Activated CD4-positive, alpha-beta T cell treated with anti-CD3 and anti-CD28 coated beads, Interleukin-2, Interleukin-6, amounts not matched to agents 100 ng/mL and 50 ng/mL, durations not matched to agents 16 hours and 8 hours (primary cell): Measurements from ENCODE around the gene MBD3L1.

Experiments used
- DNase-seq: peaks from one replicate; pipeline ENCODE4 v3.0.0-alpha.2; 2020

The MBD3L1 gene

DNA sequence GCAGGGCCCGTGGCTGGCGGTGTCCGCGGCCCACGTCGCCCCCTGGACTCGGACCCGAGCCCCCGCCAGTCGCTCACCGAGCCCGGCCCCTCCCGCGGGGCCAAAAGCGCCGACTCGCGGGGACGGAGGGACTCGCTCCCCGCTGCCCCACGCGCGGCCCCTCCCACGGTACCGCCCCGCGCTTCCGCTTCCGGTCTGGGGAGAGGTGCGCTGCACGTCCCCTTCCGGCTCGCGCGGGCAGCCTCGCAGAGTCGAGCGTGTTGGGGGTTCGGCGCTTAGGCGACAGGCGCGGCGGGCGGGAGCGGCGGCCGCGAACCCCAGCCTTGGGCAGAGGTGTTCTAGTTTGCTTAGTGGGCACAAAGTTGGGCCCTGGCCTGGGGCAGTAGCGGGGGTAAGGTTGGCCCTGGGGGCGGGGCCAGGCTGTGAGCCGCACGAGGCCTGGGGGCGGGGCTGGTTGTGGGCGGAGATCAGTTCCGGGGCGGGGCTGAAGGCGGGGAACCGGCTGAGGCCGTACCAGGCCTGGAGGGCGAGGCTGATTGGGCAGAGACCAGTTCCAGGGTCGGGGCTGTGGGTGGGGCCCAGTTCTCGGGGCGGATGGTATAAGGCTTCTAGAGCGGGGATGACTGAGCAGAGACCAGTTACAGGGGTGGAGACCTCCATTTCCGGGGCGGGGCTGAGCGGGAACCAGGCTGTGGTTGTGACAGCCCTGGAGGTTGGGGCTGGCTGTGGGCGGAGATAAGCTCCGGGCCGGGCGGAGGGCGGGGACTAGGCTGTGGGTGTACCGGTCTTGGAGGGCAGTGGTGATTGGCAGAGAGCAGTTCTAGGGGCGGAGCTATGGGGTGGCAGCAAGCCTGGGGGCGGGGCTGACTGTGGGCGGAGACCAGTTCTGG, at the start of gene MBD3L1, which contains the start of gene ZNF558:
MBD3L1 (plus strand) TSS at position 246 of the 890 bp plus-strand sequence. CDS start 10,302 bp downstream, outside the sequence.
ZNF558 (minus strand) TSS at position 173 of the 890 bp plus-strand sequence. CDS start 9,645 bp downstream, outside the sequence.
- DNase-seq: peak; percentile 97

DNA sequence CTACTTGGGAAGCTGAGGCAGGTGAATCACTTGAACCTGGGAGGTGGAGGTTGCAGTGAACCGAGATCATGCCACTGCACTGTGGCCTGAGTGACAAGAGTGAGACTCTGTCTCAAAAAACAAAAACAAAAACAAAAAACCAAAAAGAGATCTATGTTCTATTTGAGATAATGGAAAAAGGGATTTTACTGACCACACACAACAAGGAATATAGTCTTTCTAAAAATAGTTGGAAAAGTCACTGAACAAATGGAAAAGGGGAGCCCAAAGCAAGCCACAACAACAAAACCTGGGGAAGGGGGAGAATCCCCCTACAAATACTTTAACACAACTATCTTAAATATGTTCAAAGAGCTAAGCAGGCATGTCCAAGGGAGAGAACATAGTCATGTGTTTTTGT, 37.4 kb upstream of the MBD3L1 start:
- DNase-seq: no peak

DNA sequence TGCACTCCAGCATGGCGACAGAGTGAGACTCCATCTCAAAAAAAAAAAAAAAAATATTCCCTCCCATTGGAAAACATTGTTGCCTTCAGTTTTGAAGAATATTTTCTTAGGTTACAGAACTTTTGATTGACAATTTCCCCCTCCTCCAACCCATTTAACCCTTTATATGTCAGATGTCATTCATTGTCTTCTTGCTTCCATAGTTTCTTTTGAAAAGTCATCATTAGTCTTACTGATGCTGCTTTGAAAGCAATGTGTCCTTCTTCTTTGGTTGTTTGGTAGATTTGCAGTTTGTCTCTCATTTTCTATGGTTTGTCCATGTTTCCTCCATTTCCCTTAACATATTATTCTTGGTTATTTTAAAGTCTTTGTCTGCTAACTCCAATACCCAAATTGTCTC, 25.5 kb upstream of the MBD3L1 start:
- no peak for DNase-seq

DNA sequence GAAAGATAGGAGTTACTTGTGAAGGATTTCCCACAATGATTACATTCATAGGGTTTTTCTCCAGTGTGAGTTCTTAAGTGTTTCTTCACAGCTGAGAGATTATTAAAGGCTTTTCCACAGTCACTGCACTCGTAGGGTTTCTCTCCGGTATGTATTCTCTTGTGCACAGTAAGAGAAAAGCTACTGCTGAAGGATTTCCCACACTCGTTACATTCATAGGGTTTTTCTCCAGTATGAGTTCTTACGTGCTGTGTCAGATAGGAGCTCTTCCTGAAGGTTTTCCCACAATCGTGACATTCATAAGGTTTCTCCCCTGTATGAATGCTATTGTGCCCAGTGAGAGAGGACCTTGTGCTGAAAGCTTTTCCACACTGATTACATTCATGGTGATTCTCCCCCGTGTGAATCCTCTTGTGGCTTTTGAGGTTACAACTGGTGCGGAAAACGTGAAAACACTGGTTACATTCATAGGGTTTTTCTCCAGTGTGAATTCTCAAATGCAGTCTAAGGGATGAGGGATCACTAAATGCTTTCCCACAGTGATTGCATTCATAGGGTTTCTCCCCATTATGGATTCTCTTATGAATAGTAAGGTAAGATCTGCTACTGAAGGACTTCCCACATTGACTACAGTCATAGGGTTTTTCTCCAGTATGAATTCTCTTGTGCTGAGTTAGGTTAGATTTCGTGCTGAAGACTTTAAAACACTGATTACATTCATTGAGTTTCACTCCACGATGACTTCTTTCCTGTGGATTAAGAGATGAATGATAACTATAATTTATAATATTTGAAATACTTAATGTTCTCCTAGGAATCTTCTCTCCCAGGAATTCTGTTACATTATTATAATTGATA, 20.6 kb upstream of the MBD3L1 start:
- no peak for DNase-seq

DNA sequence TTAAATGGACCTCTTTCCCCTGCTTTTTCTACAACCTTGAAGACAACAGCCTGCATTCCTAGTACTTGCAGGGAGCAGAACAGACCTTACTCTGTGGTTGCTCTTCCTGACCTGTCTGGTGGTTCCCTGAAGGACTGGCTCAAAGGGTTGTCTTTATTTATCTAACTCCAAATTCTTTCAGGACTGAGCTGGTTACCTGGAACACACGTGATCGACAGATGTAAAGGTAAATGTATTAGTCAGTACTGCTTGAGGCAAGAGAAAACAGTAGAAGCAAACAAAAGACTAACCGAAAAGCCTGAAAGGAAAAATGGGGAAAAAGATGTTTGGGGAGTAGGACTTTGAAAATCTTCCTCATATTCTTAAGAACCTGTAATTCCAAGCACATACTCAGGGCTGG, 18.0 kb upstream of the MBD3L1 start:
- no peak for DNase-seq

DNA sequence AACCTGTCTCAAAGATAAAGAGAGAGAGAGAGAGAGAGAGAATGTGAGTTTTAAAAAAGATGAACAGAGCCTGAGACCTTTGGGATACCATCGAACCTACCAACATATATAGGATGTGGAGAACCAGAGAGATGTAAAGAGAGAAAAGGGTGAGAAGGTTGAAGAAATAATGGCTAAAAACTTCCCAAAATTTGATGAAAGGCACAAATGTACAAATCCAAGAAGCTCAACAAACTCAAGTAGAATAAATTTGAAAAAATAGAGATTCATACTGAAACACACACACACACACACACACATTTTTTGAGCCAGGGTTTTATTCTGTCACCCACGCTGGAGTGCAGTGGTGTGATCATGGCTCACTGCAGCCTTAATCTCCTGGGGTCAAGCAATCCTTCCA, 16.4 kb upstream of the MBD3L1 start:
- DNase-seq: no peak

DNA sequence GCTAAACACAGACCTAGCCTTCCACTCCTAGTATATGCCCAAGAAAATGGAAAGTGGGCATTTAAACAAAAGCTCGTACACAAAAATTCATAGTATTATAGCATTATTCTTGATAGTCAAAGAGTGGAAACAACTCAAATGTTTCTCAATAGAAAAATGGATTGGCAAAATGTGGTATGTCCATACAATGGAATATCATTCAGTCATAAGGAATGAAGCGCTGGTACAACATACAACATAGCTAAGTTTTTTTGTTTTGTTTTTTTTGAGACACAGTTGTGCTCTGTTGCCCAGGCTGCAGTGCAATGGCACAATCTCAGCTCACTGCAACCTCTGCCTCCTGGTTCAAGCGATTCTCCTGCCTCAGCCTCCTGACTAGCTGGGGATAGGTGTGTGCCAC, 11.9 kb upstream of the MBD3L1 start:
- no peak for DNase-seq

DNA sequence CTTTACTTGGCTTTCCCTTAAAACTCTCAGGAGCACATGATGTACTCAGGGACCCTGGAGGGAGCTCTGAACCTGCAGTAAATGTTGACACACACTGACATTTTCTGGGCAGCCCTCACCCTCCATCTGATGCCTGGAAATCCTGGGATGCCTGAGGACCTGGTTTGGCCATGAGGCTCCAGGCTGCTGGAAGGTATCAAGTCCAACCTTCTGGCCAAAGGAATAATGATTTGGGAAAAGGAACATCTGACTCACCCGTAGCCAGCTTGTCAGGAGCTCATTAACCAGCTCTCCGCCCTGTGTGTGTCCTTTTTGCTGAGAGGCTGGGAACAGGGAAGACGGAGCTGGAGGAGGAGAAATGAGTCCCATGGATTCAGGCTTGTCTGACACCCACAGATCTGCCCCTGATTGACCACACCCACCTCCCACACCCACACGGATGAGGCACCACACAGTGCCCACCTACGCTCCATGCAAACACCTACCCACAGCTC, 10.4 kb upstream of the MBD3L1 start:
- no peak for DNase-seq

DNA sequence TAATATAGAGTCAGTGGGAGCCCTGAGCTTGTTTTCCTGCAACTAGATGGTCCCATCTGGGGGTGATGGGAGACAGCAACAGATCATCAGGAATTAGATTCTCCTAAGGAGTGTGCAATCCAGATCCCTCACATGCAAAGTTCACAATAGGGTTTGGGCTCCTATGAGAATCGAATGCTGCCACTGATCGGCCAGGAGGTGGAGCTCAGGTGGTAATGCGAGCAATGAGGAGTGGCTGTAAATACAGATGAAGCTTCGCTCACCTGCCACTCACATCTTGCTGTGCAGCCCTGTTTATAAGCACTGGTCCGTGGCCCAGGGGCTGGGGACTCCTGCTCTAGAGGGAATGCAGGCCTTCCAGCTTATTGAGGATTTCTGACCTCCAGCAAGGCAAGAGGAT, 5.8 kb upstream of the MBD3L1 start:
- DNase-seq: no peak

DNA sequence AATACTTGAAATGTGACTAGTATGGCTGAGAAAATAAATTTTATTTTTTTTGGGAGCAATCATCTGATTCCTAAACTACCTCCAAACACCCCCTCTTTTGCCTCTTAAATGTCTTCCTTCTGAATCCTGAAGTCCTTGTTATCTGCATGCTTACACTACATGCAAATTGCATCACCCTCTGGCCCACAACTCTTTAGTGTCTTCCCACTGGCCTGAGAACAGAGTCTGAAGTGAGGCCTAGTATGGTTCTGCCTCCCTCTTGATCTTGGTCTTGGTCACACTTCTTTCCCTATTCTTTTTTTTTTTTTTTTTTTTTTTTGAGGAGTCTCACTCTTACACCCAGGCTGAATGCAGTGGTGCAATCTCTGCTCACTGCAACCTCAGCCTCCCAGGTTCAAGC, 4.9 kb upstream of the MBD3L1 start:
- DNase-seq: no peak

DNA sequence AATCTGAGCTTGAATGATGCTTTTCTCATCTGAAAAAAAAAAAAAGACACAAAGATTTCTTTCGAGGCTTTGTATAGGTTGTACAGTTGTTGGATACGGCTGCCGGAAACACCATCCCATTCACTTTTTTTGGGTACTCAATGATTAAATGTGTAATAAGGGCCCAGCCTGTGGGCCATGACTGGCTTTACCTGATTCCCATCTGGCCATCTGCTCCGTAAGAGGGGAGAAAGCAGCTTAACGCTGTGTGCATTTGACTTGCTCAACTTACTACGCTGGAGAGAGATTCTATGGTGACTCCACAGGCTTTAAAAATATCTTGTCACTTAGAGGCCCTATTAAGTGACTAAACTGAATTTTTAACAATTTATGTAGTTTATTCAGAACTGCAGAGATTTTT, 804 bp upstream of the MBD3L1 start:
- no peak for DNase-seq

DNA sequence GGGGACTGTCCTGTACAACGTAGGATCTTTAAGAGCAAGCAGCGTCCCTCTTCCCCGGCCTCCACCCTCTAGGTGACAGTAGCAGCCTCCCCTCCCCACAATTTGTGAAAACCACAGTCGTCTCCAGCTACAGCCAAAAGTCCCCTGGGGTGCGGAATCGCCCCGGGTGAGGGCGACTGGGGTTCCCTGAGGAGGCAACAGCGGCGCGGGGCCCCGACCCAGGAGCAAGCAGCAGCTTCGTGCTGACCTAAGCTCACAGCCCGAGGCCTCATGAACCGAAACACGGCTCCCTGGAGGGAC, 395 bp upstream of the MBD3L1 start:
- DNase-seq: no peak

DNA sequence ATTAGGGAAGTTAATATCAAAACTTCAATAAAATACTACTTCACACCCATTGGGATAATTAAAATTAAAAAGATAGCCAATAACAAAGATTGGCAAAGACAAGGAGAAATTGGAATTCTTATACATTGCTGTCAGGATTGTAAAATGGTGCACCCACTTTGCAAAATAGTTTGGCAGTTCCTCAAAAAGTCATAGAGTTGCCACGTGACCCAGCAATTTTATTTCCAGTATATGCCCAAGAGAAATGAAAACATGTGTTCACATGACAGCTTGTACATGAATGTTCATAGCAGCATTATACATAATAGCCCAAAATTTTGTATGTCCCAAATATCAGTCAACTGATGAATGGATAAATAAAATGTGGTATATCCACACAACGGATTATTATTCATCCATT, 3.3 kb downstream of the MBD3L1 start:
- DNase-seq: no peak

DNA sequence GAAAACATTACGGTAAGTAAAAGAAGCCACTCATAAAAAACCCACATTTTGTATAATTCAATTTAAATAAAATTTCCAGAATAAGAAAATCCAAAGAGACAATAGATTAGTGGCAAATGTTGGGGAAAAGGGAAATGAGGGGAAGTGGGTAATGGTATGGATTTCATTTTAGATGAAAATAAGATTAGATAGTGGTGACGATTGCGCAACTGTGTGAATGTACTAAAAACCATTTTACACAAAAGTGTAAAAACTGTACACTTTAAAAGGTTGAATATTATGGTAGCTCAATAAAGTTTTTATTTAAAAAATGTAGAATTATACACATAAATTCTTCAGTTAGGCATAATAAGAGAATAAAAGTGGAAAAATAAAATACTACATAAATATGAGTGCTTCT, 3.7 kb downstream of the MBD3L1 start:
- no peak for DNase-seq

DNA sequence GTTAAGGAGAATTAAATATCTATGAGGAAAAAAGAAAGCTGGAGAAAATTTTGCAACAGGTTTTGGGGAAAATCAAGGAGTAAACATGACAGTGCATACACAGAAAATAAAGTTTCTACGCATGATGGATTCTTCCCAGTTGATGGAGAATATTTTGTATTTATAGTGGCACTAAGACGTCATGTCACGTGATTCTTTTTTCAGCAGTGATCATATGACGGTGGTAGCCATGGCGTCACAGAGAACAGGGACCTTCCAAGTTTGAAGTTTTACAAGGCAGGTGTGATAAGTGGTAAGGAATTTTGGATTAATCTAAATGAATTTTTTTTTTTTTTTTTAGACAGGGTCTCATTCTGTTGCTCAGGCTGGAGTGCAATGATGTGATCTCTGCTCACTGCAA, 8.5 kb downstream of the MBD3L1 start:
- DNase-seq: no peak

DNA sequence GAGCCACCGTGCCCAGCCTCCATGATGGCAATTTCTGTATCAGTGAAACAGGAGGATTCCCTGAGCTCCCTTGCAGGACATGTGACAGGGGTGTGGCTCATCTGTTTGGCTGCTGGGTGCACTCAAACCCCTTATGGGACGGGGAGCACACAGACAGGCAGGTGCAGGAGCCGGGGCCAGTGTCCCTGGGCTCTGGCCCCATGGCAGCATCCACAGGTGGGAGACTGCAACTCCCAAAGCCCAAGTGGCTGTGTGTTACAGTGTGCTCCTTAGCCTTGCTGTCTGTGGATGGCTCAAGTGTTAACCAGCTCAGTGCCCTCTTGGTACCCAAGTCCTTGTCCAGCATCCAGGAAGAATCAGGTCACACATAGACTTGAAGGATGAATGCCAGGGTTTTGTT, 14.6 kb downstream of the MBD3L1 start:
- no peak for DNase-seq

DNA sequence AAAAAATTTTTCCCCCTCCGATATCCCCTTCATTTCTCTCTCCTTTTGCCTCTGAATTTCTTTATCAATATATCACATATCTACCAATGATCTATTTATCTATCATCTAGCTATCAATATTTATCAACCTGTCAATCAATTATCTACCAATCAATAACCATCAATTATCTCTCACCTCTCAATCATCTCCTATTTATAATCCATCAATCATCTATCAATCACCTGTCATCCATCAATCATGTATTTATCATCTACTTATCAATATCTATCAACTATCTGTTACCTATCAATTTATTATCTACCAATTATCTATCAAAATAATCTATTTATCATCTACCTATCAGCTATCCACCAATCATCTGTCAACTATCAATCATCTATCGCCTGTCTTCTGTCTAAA, 17.1 kb downstream of the MBD3L1 start:
- no peak for DNase-seq

DNA sequence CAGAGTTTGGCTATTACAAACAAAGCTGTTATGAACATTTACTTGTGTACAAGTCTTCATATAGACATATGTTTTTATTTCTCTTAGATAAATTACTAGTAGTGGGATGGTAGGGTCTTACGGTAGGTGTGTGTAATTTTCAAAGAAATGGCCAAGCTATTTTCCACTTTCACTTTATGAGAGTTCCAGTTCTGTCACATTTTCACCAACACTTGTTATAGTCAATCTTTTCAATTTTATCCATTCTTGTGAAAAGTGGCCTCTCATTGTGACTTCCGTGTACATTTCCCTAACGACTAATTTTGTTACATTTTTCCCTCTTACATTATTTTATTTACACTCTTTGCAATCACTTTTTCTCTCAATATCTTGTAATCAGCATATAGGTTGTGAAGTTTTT, 18.3 kb downstream of the MBD3L1 start:
- no peak for DNase-seq

DNA sequence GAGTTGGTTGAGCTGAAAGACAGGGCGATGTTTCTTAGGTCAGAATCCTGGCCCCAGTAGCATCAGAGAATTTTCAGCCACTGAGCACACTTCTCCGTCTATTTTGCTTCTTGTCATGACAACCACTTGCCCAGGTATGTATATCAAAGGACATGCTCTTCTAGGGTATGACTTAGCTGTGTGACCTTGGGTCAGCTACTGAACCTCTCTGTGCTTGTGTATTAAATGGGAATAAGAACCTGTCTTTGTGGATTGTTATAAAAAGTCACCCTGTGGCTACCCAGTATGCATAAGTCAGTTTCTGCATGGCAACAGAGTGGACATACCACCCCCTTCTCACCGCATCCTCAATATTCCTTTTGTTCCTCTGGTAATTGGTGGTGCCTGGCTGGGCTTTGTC, 26.1 kb downstream of the MBD3L1 start:
- no peak for DNase-seq

DNA sequence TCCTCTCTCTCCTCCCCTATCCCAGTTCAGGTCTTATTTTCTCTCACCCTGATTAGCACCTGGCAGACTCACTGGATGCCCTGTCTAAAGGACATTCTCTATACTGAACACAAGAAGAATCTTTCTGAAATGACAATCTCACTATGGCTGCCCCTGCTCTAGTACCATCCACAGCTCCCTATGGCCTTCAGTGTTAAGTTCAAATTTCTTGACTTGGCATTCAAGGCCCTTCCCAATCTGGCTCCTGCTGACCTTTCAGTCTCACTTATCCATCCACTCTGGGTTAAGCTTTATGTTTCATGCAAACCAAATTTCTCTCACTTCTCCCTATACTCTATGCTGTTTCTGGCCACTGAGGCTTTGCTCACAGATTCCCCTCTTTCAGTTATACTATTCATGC, 34.2 kb downstream of the MBD3L1 start:
- DNase-seq: no peak

DNA sequence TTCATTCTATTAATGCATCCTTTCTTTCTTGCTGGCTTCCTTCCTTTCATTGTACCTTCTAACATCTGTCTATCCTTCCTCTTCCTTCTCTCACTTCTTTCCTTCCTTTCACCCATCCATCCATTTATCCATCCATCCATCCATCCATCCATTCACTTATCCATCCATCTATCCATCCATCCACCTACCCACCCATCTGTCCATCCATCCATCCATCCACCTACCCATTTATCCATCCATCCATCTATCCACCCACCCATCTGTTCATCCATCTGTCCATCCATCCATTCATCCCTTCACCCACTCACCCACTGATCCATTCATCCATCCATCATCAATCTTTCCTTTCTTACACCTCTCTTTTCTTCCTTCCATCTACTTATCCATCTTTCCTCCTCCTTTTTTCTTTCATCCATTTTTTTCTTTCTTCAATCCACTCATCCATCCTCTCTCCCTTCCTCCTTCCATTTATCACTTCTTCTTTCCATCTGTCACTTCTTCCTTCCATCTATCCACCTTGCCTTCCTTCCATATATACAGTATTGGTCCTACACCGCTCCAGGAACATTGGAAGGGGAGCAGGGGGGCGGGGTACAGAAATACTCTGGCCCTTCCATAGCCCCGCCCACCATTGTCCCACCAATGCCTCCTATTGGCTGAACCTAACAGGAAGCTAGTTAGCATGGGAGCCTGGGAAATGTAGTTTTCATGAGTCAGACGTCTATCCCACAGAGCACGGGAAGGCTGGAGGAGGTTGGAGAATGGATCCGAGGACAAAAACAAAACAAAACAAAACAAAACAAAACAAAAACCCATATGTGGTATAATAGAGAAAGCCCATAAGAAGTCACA, 45.9 kb downstream of the MBD3L1 start:
- DNase-seq: no peak

DNA sequence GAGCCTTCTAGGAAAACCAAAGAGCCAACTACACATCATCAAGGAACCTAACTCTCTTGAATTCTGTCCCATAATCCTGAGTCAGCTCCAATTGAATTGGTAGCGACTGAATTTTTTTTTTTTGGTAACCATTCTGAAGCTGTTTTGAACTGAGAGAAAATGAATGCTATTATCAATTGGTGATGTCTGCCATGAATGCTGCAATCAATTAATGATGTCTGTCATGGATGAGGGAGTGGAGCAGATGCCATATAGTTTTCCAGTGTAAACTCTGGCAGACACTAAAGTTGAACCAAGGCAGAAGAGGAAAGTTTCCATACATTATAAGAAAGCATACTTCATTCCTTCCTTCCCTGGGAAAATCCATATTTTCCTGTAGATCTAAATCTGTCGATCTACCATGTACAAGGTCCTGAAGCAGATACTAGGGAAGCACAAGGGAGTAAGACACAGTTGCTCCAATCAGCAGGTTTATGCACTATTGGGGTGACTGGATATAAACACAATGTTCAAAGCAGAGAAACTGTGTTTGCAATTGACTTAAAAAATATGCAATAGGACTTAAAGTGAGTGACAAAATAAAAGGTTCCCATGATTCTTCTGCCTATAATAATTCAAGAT, 48.8 kb downstream of the MBD3L1 start:
- DNase-seq: no peak

DNA sequence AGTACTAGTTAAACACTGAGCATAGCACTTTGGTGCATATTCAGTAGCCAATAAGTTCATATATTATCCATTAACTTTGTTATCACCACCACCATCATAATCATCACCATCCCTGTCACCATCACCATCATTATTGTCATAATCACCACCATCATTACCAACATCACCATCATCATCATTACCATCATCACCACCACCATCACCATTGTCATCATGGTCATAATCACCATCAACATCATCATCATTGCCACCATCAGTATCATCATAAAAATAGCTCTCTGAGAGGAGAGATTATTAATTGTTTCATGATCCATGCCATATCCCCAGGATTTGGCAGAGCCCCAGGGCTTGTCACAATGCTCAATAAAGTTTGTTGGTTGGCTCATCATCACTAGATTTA, 49.3 kb downstream of the MBD3L1 start:
- DNase-seq: no peak
